GM12872 (cell line): ENCODE measurements around the gene GPANK1.

Experiments
- TF ChIP-seq, protein P1 (sequence below): IDR thresholded peaks from 3 replicates; pipeline ENCODE4 v1.5.1; 2011; ENCODE audit warnings: low read depth, mild to moderate bottlenecking, low read length, moderate library complexity; ENCODE audit not compliant: insufficient read depth

GPANK1 gene

DNA sequence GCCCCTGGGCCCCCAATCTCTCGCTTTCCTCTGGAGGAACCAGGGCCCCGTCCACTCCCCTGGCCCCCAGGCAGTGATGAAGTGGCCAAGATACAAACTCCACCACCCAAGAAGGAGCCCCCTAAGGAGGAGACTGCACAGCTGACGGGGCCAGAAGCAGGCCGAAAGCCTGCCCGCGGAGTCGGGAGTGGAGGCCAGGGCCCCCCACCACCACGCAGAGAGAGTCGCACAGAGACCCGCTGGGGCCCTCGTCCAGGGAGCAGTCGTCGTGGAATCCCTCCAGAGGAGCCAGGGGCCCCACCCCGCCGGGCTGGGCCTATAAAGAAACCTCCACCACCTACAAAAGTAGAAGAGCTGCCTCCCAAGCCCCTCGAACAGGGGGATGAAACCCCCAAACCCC is 33.6 kb downstream of the GPANK1 start:
- TF ChIP-seq, protein P1, sequence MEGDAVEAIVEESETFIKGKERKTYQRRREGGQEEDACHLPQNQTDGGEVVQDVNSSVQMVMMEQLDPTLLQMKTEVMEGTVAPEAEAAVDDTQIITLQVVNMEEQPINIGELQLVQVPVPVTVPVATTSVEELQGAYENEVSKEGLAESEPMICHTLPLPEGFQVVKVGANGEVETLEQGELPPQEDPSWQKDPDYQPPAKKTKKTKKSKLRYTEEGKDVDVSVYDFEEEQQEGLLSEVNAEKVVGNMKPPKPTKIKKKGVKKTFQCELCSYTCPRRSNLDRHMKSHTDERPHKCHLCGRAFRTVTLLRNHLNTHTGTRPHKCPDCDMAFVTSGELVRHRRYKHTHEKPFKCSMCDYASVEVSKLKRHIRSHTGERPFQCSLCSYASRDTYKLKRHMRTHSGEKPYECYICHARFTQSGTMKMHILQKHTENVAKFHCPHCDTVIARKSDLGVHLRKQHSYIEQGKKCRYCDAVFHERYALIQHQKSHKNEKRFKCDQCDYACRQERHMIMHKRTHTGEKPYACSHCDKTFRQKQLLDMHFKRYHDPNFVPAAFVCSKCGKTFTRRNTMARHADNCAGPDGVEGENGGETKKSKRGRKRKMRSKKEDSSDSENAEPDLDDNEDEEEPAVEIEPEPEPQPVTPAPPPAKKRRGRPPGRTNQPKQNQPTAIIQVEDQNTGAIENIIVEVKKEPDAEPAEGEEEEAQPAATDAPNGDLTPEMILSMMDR: no peak

DNA sequence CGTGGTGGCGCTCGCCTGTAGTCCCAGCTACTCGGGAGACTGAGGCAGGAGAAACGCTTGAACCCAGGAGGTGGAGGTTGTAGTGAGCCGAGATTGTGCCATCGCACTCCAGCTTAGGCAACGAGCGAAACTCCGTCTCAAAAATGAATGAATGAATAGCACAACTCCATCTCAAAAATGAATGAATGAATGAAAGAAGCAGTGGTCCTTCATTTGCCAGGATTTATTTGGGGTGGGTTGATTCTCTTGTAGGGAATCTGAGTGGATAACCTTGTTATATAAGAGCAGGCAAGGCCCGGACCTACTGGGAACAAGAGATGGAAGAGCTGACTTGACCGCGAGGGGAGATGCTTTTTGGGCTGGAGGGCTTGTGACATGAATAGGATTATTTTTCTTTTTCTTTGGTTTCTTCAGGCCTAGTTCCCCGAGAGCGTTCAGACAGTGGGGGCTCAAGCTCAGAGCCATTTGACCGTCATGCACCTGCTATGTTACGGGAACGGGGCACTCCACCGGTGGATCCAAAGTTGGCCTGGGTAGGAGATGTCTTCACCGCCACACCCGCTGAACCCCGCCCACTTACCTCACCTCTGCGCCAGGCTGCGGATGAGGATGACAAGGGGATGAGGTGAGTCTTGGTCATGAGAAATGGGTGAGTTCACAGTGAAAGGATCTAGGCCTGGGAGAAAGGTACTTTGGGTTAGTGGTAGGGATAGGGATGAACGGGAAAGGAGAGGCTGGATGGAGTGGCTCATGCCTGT is 34.4 kb downstream of the GPANK1 start:
- TF ChIP-seq, protein P1: no peak

DNA sequence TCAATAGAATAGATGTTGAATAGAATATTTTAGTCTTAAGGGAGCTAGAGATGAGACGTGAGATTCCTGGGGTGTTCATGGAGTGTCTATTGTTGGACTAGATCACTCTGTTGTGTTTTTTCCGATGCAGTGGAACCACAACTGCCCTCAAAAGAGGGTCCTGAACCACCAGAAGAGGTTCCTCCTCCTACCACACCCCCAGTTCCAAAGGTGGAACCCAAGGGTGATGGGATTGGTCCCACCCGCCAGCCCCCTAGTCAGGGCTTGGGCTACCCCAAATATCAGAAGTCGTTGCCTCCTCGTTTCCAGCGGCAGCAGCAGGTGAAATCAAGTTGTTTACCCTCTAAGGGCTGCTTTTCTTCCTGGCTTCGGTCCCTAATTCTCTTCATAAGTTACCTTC is 35.8 kb downstream of the GPANK1 start:
- TF ChIP-seq, protein P1: no peak

DNA sequence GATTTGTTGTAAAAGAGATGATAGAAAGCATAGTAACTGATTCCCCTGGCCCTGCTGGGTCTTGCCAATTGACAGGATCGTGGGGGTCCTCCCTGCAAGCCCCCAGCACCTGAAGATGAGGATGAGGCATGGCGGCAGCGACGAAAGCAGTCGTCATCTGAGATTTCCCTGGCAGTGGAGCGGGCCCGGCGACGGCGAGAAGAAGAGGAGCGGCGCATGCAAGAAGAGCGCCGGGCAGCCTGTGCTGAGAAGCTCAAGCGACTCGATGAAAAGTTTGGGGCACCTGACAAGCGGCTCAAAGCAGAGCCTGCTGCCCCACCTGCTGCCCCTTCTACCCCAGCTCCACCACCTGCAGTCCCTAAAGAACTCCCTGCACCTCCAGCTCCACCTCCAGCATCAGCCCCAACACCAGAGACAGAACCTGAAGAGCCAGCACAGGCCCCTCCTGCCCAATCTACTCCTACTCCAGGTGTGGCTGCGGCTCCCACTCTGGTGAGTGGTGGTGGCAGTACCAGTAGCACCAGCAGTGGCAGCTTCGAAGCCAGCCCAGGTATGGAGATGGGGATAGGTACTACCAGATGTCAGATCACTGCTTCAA is 37.0 kb downstream of the GPANK1 start:
- TF ChIP-seq, protein P1: no peak

DNA sequence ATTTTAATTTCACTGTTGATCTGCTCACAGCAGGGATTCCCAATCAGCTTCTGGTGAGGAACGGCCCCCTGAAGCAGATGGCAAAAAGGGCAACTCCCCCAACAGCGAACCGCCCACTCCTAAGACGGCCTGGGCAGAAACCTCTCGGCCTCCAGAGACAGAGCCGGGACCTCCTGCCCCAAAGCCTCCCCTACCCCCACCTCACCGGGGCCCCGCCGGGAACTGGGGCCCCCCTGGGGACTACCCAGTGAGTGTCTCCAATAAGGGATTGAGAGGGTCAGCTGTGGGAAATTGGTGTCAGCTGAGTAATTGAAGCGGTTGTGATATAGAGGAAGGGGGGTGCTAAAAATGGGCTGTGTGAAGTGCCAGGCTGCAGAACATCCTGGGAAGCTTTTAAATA is 37.8 kb downstream of the GPANK1 start:
- TF ChIP-seq, protein P1: no peak

DNA sequence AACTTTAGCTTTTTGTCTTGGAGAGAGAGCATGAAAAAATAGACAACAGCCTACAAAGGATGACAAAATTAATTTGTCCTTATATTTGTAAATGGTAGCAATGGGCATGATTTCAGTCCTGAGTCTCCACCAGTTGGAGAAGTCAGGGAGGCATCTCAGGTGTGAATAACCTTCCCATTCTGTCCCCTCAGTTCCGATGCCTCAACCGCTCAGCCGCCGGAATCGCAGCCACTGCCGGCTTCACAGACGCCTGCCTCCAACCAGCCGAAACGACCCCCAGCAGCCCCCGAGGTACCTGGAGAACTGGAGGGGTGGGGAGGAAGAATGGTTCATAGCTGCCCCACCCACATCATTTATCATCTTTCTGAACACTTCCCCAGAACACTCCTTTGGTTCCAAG is 40.7 kb downstream of the GPANK1 start:
- TF ChIP-seq, protein P1: no peak

DNA sequence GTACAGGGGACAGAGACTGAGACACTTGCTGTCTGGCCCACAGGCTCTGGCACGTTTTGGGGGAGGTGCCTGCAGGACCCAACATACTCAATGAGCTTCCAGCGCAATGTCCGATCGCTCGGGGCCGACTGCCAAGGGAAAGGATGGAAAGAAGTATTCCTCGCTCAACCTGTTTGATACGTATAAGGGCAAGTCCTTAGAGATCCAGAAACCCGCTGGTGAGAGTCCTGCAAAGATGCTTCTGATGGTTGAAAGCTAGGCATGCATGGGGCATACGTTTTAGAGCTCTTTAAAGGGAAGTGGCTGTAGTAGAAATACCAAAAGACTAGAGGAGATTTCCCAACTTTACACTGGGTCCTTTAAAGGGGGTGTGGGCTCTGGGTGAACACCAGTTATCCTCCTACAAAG is 42.1 kb downstream of the GPANK1 start:
- TF ChIP-seq, protein P1: no peak
